GM12878 (cell line): ENCODE measurements around the gene NKIRAS2. TPM values are rescaled to one million over a fixed set of nuclear protein-coding genes. Genes with fewer than 3 reads are reported as not detected.

Source experiments
- ATAC-seq: fragments of 200-7000 bp; cut with Tn5 transposase; 3 replicates; pipeline ENCODE4 v1.9.1; 2020; ENCODE audit warnings: mild to moderate bottlenecking, moderate library complexity
- BruUV-seq: library from RNA; stranded (reverse); fragments of 400-500 nt; replicated peaks from 2 replicates; lab custom pipeline; 2021; lab: Mats Ljungman, UMichigan
- CTCF ChIA-PET: fragments of 300-600 bp; sonication (Branson Sonifier 250); formaldehyde crosslinking; extraction: SDS; loops from one replicate; lab custom pipeline; 2021; ENCODE audit warnings: inconsistent platforms; lab: Yijun Ruan, JAX
- POLR2A ChIA-PET: fragments of 350-600 bp; formaldehyde crosslinking; extraction: SDS; loops from one replicate; lab custom pipeline; 2021; ENCODE audit warnings: inconsistent platforms; lab: Charles Lee
- RAD21 ChIA-PET: fragments of 300-600 bp; sonication (Branson Sonifier 250); formaldehyde crosslinking; loops from one replicate; lab custom pipeline; 2023; ENCODE audit warnings: antibody characterized with exemption; ENCODE audit not compliant: unreplicated experiment; lab: Charles Lee
- SMC1A ChIA-PET: fragments of 300-600 bp; sonication (Branson Sonifier 250); formaldehyde crosslinking; loops from one replicate; lab custom pipeline; 2023; ENCODE audit not compliant: unreplicated experiment, uncharacterized antibody; lab: Charles Lee
- DNase-seq: peaks from one replicate; pipeline ENCODE4 v3.0.0-alpha.2; 2011; ENCODE audit warnings: low read depth, low spot score
- FAIRE-seq: peaks from 3 replicates; lab custom pipeline; 2011; peaks lifted over from hg19 to GRCh38; lab: Jason Lieb, UNC
- H2AFZ ChIP-seq: 2 replicates; pipeline ENCODE4 v1.6.0; 2011; ENCODE audit warnings: low read depth, low read length, control low read depth; ENCODE audit not compliant: control insufficient read depth
- H3K27ac ChIP-seq: 2 replicates; pipeline ENCODE4 v1.5.1; 2011; ENCODE audit warnings: control low read depth; ENCODE audit not compliant: control insufficient read depth, insufficient read depth
- H3K27me3 ChIP-seq, 2 experiments: replicated peaks in 1 of 2; 2 replicates each; pipeline versions ENCODE4 v1.6.0 to v1.6.1; 2011; ENCODE audit warnings: low read length in 1 of 2; ENCODE audit not compliant: control insufficient read depth in 2 of 2, insufficient read depth in 2 of 2
- H3K36me3 ChIP-seq, 2 experiments: 2 replicates each; pipeline ENCODE4 v1.5.1; 2011; ENCODE audit warnings: low read length in 1 of 2; ENCODE audit not compliant: control insufficient read depth in 2 of 2, insufficient read depth in 2 of 2
- H3K4me1 ChIP-seq: 2 replicates; pipeline ENCODE4 v1.6.1; 2011; ENCODE audit warnings: mild to moderate bottlenecking, low read length, moderate library complexity, mixed read lengths; ENCODE audit not compliant: control insufficient read depth, insufficient read depth
- H3K4me2 ChIP-seq: 2 replicates; pipeline ENCODE4 v1.6.0; 2011; ENCODE audit warnings: control low read depth; ENCODE audit not compliant: control insufficient read depth, insufficient read depth
- H3K4me3 ChIP-seq: fragments of 200-600 bp; sonication (generic); 2 replicates; pipeline ENCODE4 v1.5.1; 2016
- H3K79me2 ChIP-seq: 2 replicates; pipeline ENCODE4 v1.6.0; 2011; ENCODE audit warnings: low read length; ENCODE audit not compliant: control insufficient read depth, insufficient read depth
- H3K9ac ChIP-seq: 2 replicates; pipeline ENCODE4 v1.8.0; 2011; ENCODE audit warnings: low read length, control low read depth, mixed read lengths; ENCODE audit not compliant: control insufficient read depth, insufficient read depth
- H3K9me3 ChIP-seq: replicated peaks from 3 replicates; pipeline ENCODE4 v1.5.1; 2011; ENCODE audit warnings: mild to moderate bottlenecking, low read length; ENCODE audit not compliant: control insufficient read depth, insufficient read depth
- H4K20me1 ChIP-seq: 2 replicates; pipeline ENCODE4 v1.6.0; 2011; ENCODE audit not compliant: control insufficient read depth, insufficient read depth
- CBFB ChIP-seq: IDR thresholded peaks from 2 replicates; pipeline ENCODE4 v1.6.1; 2016; ENCODE audit warnings: antibody characterized with exemption, low read depth
- E4F1 ChIP-seq: fragments of 450-650 bp; IDR thresholded peaks from 2 replicates; pipeline ENCODE4 v1.6.1; 2018; ENCODE audit warnings: borderline replicate concordance, mild to moderate bottlenecking; ENCODE audit not compliant: partially characterized antibody
- ETV6 ChIP-seq, 2 experiments: fragments of 450-650 bp in 1 of 2; IDR thresholded peaks in 1 of 2; conservative IDR thresholded peaks in 1 of 2; 2 replicates each; pipeline ENCODE4 v1.6.1; 2014; ENCODE audit warnings: antibody characterized with exemption in 1 of 2, borderline replicate concordance in 1 of 2, low read depth in 1 of 2, mild to moderate bottlenecking in 1 of 2, moderate library complexity in 1 of 2
- RCOR1 ChIP-seq: conservative IDR thresholded peaks from 2 replicates; pipeline ENCODE4 v1.6.1; 2012; ENCODE audit warnings: low read depth, low read length, improper control_type of control experiment
- STAT3 ChIP-seq: IDR thresholded peaks from 2 replicates; pipeline ENCODE4 v1.6.1; 2011; ENCODE audit warnings: low read depth, low read length, improper control_type of control experiment
- USF2 ChIP-seq: IDR thresholded peaks from 2 replicates; pipeline ENCODE4 v1.6.1; 2011; ENCODE audit warnings: low read depth, low read length, improper control_type of control experiment, borderline replicate concordance
- ZBTB4 ChIP-seq: fragments of 450-650 bp; formaldehyde crosslinking; IDR thresholded peaks from 2 replicates; pipeline ENCODE4 v1.4.0; 2022; ENCODE audit warnings: mild to moderate bottlenecking, moderate library complexity
- ZBTB40 ChIP-seq: fragments of 450-650 bp; IDR thresholded peaks from 2 replicates; pipeline ENCODE4 v1.6.1; 2016; ENCODE audit warnings: mild to moderate bottlenecking, moderate library complexity, borderline replicate concordance
- WGBS: methylation state at CpG from one replicate; pipeline ENCODE4 v1.1.6; 2016; ENCODE audit warnings: low lambda C conversion rate; ENCODE audit not compliant: insufficient replicate concordance, insufficient coverage; ENCODE audit errors: missing lambda C conversion rate; 5-methylcytosine and 5-hydroxymethylcytosine counted together
- in situ Hi-C: fragments of 300-500 bp; cut with MboI; formaldehyde crosslinking; loops from 9 replicates; pipeline ENCODE4 v1.14.3; 2018; ENCODE audit warnings: mixed read lengths
- intact Hi-C: fragments of 100-400 bp; cut with micrococcal nuclease; formaldehyde crosslinking; loops from one replicate; pipeline ENCODE4 v1.14.2; 2022; ENCODE audit not compliant: unreplicated experiment
- polyA plus RNA-seq, 11 experiments: library from polyadenylated mRNA; depleted of rRNA in 4 of 11; unstranded in 6 of 11; stranded (reverse) in 5 of 11; fragments of >200 nt; fragmentation: Nextera tagmentation in 4 of 11; fragmentation: Illumina TruSeq in 1 of 11; extraction: Ambion mirVana in 4 of 11; extraction: Trizol in 1 of 11; gene quantifications; 1 replicate in 1 of 11; 2 replicates in 10 of 11; pipeline versions ENCODE4 v1.2.1 to v1.2.3, GENCODE V29; 2011 to 2016; ENCODE audit warnings: inconsistent platforms in 2 of 11, missing spikeins in 2 of 11, low read depth in 1 of 11
- total RNA-seq, 4 experiments: library from RNA; depleted of rRNA in 3 of 4; stranded (reverse); fragments of >200 nt in 3 of 4; fragmentation: Illumina TruSeq in 1 of 4; extraction: Trizol in 1 of 4; gene quantifications; 2 replicates each; pipeline versions ENCODE4 v1.2.1 to v1.2.3, GENCODE V29; 2013 to 2021

NKIRAS2 gene
- total and polyA plus RNA-seq, 10 of the 15 experiments (the other 5 are each of a cell fraction or from before 2014, with no cell fraction given): 6.4 to 49.7 (median 27.2) TPM

- Histone ChIP-seq H3K36me3 (no peaks in the 10 kb centered on the region), H3K4me3 (no peak overlapping the region), H3K9ac (no peak overlapping the region), H3K27me3 (no peaks in the 10 kb centered on the region), H3K4me2 (no peak overlapping the region), H4K20me1 (no peaks in the 10 kb centered on the region), H3K4me1 (peaks cover 8% of the 10 kb centered on the region; the same call in 1 of the 2 replicates), H3K27ac (no peak overlapping the region), H3K9me3 (no peaks in the 10 kb centered on the region), H3K79me2 (no peaks in the 10 kb centered on the region), H2AFZ (no peak overlapping the region)
- ChIA-PET RAD21 (interaction anchor here (1.4 kb wide), 1 partner anchor 110 kb away, joined by 4 read pairs; the partner anchor contains the start of gene ODAD4), CTCF (interaction anchor here (1.0 to 2.4 kb wide), 3 partner anchors 15 to 74 kb away, joined by 3 to 9 read pairs (median 3); no protein-coding TSS in a partner anchor), POLR2A (interaction anchor here (0.5 to 0.6 kb wide), 3 partner anchors 32 to 617 kb away, joined by 3 to 4 read pairs (median 4); no protein-coding TSS in a partner anchor), SMC1A (interaction anchor here (1.2 kb wide), 1 partner anchor 20 kb away, joined by 3 read pairs; the partner anchor contains the start of gene NKIRAS2)
- 66% methylated on average over 52 of the region's 77 CpGs for WGBS
- BruUV-seq: no TSS peak
- ATAC-seq (no peak), FAIRE-seq (no peak), DNase-seq (no peak)
- in situ Hi-C loops (no loop called here), intact Hi-C loops (no loop called here)
- TF ChIP-seq ZBTB40 (no peak), CBFB (no peak), ETV6 (conservative IDR thresholded peaks at IDR 0.05 in 1 of 2, IDR thresholded peaks at IDR 0.05 in 1 of 2; ENCODE audit: borderline replicate concordance in 1 of 2, low read depth in 1 of 2) (no peak), ZBTB4 (CRISPR knock-in tag) (no peak), E4F1 (no peak), USF2 (no peak), STAT3 (no peak), RCOR1 (no peak)
Observed at GRCh38 chr17:42039794-42040763, 20.2 kb downstream of the NKIRAS2 start.
